ENCODE results near the gene DOLPP1. TPM values are rescaled to one million over a fixed set of nuclear protein-coding genes. Genes with fewer than 3 reads are reported as not detected.

The DOLPP1 gene
- total and polyA plus RNA-seq, 4 donors, result 7.0 to 17.6 (median 10.0) TPM

- Histone ChIP-seq H3K27me3 (ENCODE audit: control insufficient read depth in 3 of 3, insufficient read depth in 3 of 3, low read length in 2 of 3) (no peaks in the 10 kb centered on the region), H3K9me3 (ENCODE audit: control insufficient read depth in 4 of 4, insufficient read depth in 3 of 4, low read length in 3 of 4) (no peaks in the 10 kb centered on the region), H3K27ac (ENCODE audit: low read depth in 1 of 2, low read length in 1 of 2) (peak overlapping the region; percentile 100), H3K4me1 (ENCODE audit: control insufficient read depth in 5 of 5, insufficient read depth in 5 of 5, low read length in 5 of 5) (peaks cover 7 to 54% (median 23%) of the 10 kb centered on the region in 5 donors), H3K4me3 (no peak overlapping the region), H3K9ac (ENCODE audit: insufficient read depth in 1 of 2, low read length in 2 of 2) (peak overlapping the region in 1 of 2 donors; percentile 15), H3K36me3 (ENCODE audit: control insufficient read depth in 4 of 4, insufficient read depth in 4 of 4, low read length in 4 of 4) (peaks cover 9 to 29% (median 18%) of the 10 kb centered on the region in 4 donors)
- ATAC-seq (ENCODE audit: insufficient read depth, low FRiP score), result no peak
- peak; percentile 25 to 68 (median 64) for DNase-seq
- WGBS, 2 donors, result 53 to 75% methylated on average over 21 of the region's 21 CpGs
- no peak for TF ChIP-seq CTCF (IDR thresholded peaks at IDR 0.05; ENCODE audit: control extremely low read depth, extremely low read depth)
Observed at GRCh38 chr9:129138476-129139232, 57.7 kb downstream of the DOLPP1 start.

- H3K4me3 ChIP-seq, result peak overlapping the region; percentile 2
- ATAC-seq (ENCODE audit: insufficient read depth, low FRiP score) (peak; percentile 73), DNase-seq (peak; percentile 87 to 96 (median 95))
- peak; percentile 87 for TF ChIP-seq CTCF (IDR thresholded peaks at IDR 0.05; ENCODE audit: control extremely low read depth, extremely low read depth)
- 5 to 12% methylated on average over 13 of the region's 13 CpGs for WGBS, 2 donors
- H3K4me1 ChIP-seq (ENCODE audit: control insufficient read depth in 5 of 5, insufficient read depth in 5 of 5, low read length in 5 of 5), result peaks cover 7 to 60% (median 28%) of the 10 kb centered on the region in 5 donors
- peak overlapping the region; percentile 100 for H3K27ac ChIP-seq (ENCODE audit: low read depth in 1 of 2, low read length in 1 of 2)
- no peaks in the 10 kb centered on the region for H3K27me3 ChIP-seq (ENCODE audit: control insufficient read depth in 3 of 3, insufficient read depth in 3 of 3, low read length in 2 of 3)
- H3K9ac ChIP-seq (ENCODE audit: insufficient read depth in 1 of 2, low read length in 2 of 2), result peak overlapping the region in 1 of 2 donors; percentile 86
- peaks cover 9 to 34% (median 20%) of the 10 kb centered on the region in 4 donors for H3K36me3 ChIP-seq (ENCODE audit: control insufficient read depth in 4 of 4, insufficient read depth in 4 of 4, low read length in 4 of 4)
- H3K9me3 ChIP-seq (ENCODE audit: control insufficient read depth in 4 of 4, insufficient read depth in 3 of 4, low read length in 3 of 4), result no peaks in the 10 kb centered on the region
Observed at GRCh38 chr9:129139233-129139992, 58.5 kb downstream of the DOLPP1 start.

- 0 to 6% methylated on average over 11 of the region's 11 CpGs for WGBS, 2 donors
- peak; percentile 82 for ATAC-seq (ENCODE audit: insufficient read depth, low FRiP score)
- peak overlapping the region; percentile 54 for H3K4me3 ChIP-seq
Observed at GRCh38 chr9:129139993-129140396, 59.1 kb downstream of the DOLPP1 start.

More at GRCh38 chr9:129139993-129140396, 59.1 kb downstream of the DOLPP1 start:
- Histone ChIP-seq H3K9ac (ENCODE audit: insufficient read depth in 1 of 2, low read length in 2 of 2) (peak overlapping the region; percentile 86 to 93), H3K27me3 (ENCODE audit: control insufficient read depth in 3 of 3, insufficient read depth in 3 of 3, low read length in 2 of 3) (no peaks in the 10 kb centered on the region), H3K27ac (ENCODE audit: low read depth in 1 of 2, low read length in 1 of 2) (peak overlapping the region; percentile 100), H3K9me3 (ENCODE audit: control insufficient read depth in 4 of 4, insufficient read depth in 3 of 4, low read length in 3 of 4) (no peaks in the 10 kb centered on the region), H3K4me1 (ENCODE audit: control insufficient read depth in 5 of 5, insufficient read depth in 5 of 5, low read length in 5 of 5) (peaks cover 7 to 65% (median 28%) of the 10 kb centered on the region in 5 donors), H3K36me3 (ENCODE audit: control insufficient read depth in 4 of 4, insufficient read depth in 4 of 4, low read length in 4 of 4) (peaks cover 9 to 31% (median 20%) of the 10 kb centered on the region in 4 donors)
- peak; percentile 97 to 100 (median 99) for DNase-seq
- no peak for TF ChIP-seq CTCF (IDR thresholded peaks at IDR 0.05; ENCODE audit: control extremely low read depth, extremely low read depth)

Other genes with a start within 250 kb of the DOLPP1 start
- gene KYAT1, start 199.2 kb upstream of the DOLPP1 start, total RNA-seq, result 1 to 10 TPM; 4.6 to 7.7 TPM
- gene KYAT1, start 199.2 kb upstream of the DOLPP1 start, polyA plus RNA-seq, result 1 to 10 TPM; 4.5 to 5.0 TPM
- gene LRRC8A, start 199.0 kb upstream of the DOLPP1 start, total RNA-seq, result 10 to 100 TPM; 30.4 to 60.8 TPM
- gene LRRC8A, start 199.0 kb upstream of the DOLPP1 start, polyA plus RNA-seq, result 10 to 100 TPM; 26.6 to 66.9 TPM
- gene PHYHD1, start 160.1 kb upstream of the DOLPP1 start, total RNA-seq, result 10 to 100 TPM; 25.5 to 66.5 TPM
- gene PHYHD1, start 160.1 kb upstream of the DOLPP1 start, polyA plus RNA-seq, result 10 to 100 TPM; 21.4 to 86.3 TPM
- gene DOLK, start 133.5 kb upstream of the DOLPP1 start, total RNA-seq, result 10 to 100 TPM; 10.6 to 17.9 TPM
- gene DOLK, start 133.5 kb upstream of the DOLPP1 start, polyA plus RNA-seq, result 10 to 100 TPM in 1 of 2 donors, 1 to 10 TPM in 1; 9.6 to 19.1 TPM
- 10 to 100 TPM; 39.3 to 48.5 TPM for gene NUP188, start 133.4 kb upstream of the DOLPP1 start, total RNA-seq
- 10 to 100 TPM; 17.0 to 24.9 TPM for gene NUP188, start 133.4 kb upstream of the DOLPP1 start, polyA plus RNA-seq
- 10 to 100 TPM; 51.3 to 88.9 TPM for gene SH3GLB2, start 52.8 kb upstream of the DOLPP1 start, total RNA-seq
- gene SH3GLB2, start 52.8 kb upstream of the DOLPP1 start, polyA plus RNA-seq, result 100 to 1,000 TPM in 1 of 2 donors, 10 to 100 TPM in 1; 54.5 to 110 TPM
- gene MIGA2, start 44.5 kb upstream of the DOLPP1 start, total RNA-seq, result 10 to 100 TPM; 22.9 to 31.6 TPM
- gene MIGA2, start 44.5 kb upstream of the DOLPP1 start, polyA plus RNA-seq, result 10 to 100 TPM; 18.6 to 19.1 TPM
- 10 to 100 TPM; 14.5 to 26.0 TPM for gene CRAT, start 29.7 kb downstream of the DOLPP1 start, total RNA-seq
- 10 to 100 TPM; 10.4 to 18.6 TPM for gene CRAT, start 29.7 kb downstream of the DOLPP1 start, polyA plus RNA-seq
- 100 to 1,000 TPM in 1 of 2 donors, 10 to 100 TPM in 1; 62.5 to 145 TPM for gene PTPA, start 30.3 kb downstream of the DOLPP1 start, total RNA-seq
- gene PTPA, start 30.3 kb downstream of the DOLPP1 start, polyA plus RNA-seq, result 100 to 1,000 TPM; 103 to 130 TPM
- gene IER5L, start 97.2 kb downstream of the DOLPP1 start, total RNA-seq, result 10 to 100 TPM; 23.5 to 24.7 TPM
- gene IER5L, start 97.2 kb downstream of the DOLPP1 start, polyA plus RNA-seq, result 10 to 100 TPM; 12.6 to 31.5 TPM